GM23338 (cell line): Measurements from ENCODE around the gene CHN1. TPM values are rescaled to one million over a fixed set of nuclear protein-coding genes. Genes with fewer than 3 reads are reported as not detected.

Source experiments
- ATAC-seq: fragments of 200-7000 bp; cut with Tn5 transposase; 3 replicates; pipeline ENCODE4 v1.9.1; 2020
- DNase-seq: peaks from one replicate; pipeline ENCODE4 v3.0.0-alpha.2; 2015; ENCODE audit warnings: low spot score
- H2AFZ ChIP-seq: fragments of 200-600 bp; sonication (generic); 2 replicates; pipeline ENCODE4 v1.8.0; 2016; ENCODE audit warnings: antibody characterized with exemption, mild to moderate bottlenecking, moderate library complexity
- H3F3A ChIP-seq: fragments of 200-600 bp; sonication (generic); replicated peaks from 2 replicates; pipeline ENCODE4 v1.8.0; 2017; ENCODE audit warnings: antibody characterized with exemption, mixed run types, low read depth
- H3K27ac ChIP-seq: fragments of 200-600 bp; sonication (generic); 2 replicates; pipeline ENCODE4 v1.6.1; 2016; ENCODE audit warnings: low read depth
- H3K27me3 ChIP-seq: fragments of 200-600 bp; sonication (generic); 2 replicates; pipeline ENCODE4 v1.8.0; 2016; ENCODE audit warnings: mild to moderate bottlenecking, mixed run types, moderate library complexity; ENCODE audit not compliant: insufficient read depth
- H3K36me3 ChIP-seq: fragments of 200-600 bp; sonication (generic); 2 replicates; pipeline ENCODE4 v1.8.0; 2016; ENCODE audit warnings: mild to moderate bottlenecking; ENCODE audit not compliant: insufficient read depth
- H3K4me1 ChIP-seq: fragments of 200-600 bp; sonication (generic); 2 replicates; pipeline ENCODE4 v1.8.0; 2016; ENCODE audit warnings: mild to moderate bottlenecking, moderate library complexity; ENCODE audit not compliant: insufficient read depth
- H3K4me2 ChIP-seq: fragments of 200-600 bp; sonication (generic); 2 replicates; pipeline ENCODE4 v1.7.1; 2017; ENCODE audit warnings: mixed run types
- H3K4me3 ChIP-seq: fragments of 200-600 bp; sonication (generic); 2 replicates; pipeline ENCODE4 v1.6.1; 2016; ENCODE audit warnings: mixed run types
- H3K79me2 ChIP-seq: fragments of 200-600 bp; sonication (generic); replicated peaks from 2 replicates; pipeline ENCODE4 v1.8.0; 2017; ENCODE audit warnings: mild to moderate bottlenecking; ENCODE audit not compliant: insufficient read depth
- H3K9me2 ChIP-seq: fragments of 200-600 bp; sonication (generic); 2 replicates; pipeline ENCODE4 v1.8.0; 2017; ENCODE audit not compliant: insufficient read depth
- H4K20me1 ChIP-seq: fragments of 200-600 bp; sonication (generic); replicated peaks from 2 replicates; pipeline ENCODE4 v1.8.0; 2017; ENCODE audit warnings: mild to moderate bottlenecking; ENCODE audit not compliant: insufficient read depth
- H3K27ac Mint-ChIP-seq: 2 replicates; pipeline ENCODE4 v1.8.0; 2020; ENCODE audit warnings: inconsistent platforms, mild to moderate bottlenecking, moderate library complexity, mixed read lengths
- H3K27me3 Mint-ChIP-seq: 3 replicates; pipeline ENCODE4 v1.8.0; 2022; ENCODE audit warnings: low read depth, mild to moderate bottlenecking, moderate library complexity, mixed read lengths, inconsistent platforms; ENCODE audit not compliant: insufficient read depth, poor library complexity
- H3K36me3 Mint-ChIP-seq: 3 replicates; pipeline ENCODE4 v1.8.0; 2021; ENCODE audit warnings: low read depth, mild to moderate bottlenecking, inconsistent platforms, moderate library complexity, mixed read lengths
- H3K4me1 Mint-ChIP-seq: 3 replicates; pipeline ENCODE4 v1.8.0; 2020; ENCODE audit warnings: mild to moderate bottlenecking, inconsistent platforms, mixed read lengths
- H3K4me3 Mint-ChIP-seq: 3 replicates; pipeline ENCODE4 v1.8.0; 2021; ENCODE audit warnings: moderate library complexity, mild to moderate bottlenecking, inconsistent platforms, mixed read lengths
- H3K9me3 Mint-ChIP-seq: 3 replicates; pipeline ENCODE4 v1.8.0; 2020; ENCODE audit warnings: moderate library complexity, mild to moderate bottlenecking, inconsistent platforms, mixed read lengths
- CREB1 ChIP-seq: fragments of 250-450 bp; sonication (Bioruptor Pico); IDR thresholded peaks from 2 replicates; pipeline ENCODE4 v1.5.0; 2020; ENCODE audit warnings: low read depth, mild to moderate bottlenecking, moderate library complexity
- CTCF ChIP-seq, 2 experiments: fragments of 200-600 bp in 1 of 2; sonication (generic) in 1 of 2; conservative IDR thresholded peaks; 2 replicates each; pipeline versions ENCODE4 v1.5.1 to v1.6.1; 2016 to 2017; ENCODE audit warnings: antibody characterized with exemption in 2 of 2, low read depth in 2 of 2, mild to moderate bottlenecking in 2 of 2, moderate library complexity in 1 of 2
- ETS1 ChIP-seq: IDR thresholded peaks from 2 replicates; pipeline ENCODE4 v1.6.1; 2016; ENCODE audit warnings: antibody characterized with exemption
- EZH2phosphoT487 ChIP-seq: fragments of 200-600 bp; sonication (generic); IDR thresholded peaks from one replicate; pipeline ENCODE4 v1.8.1; 2018; ENCODE audit warnings: antibody characterized with exemption; ENCODE audit not compliant: unreplicated experiment
- JUNB ChIP-seq: IDR thresholded peaks from one replicate; pipeline ENCODE4 v1.6.1; 2016; ENCODE audit warnings: antibody characterized with exemption; ENCODE audit not compliant: unreplicated experiment
- POLR2AphosphoS5 ChIP-seq: IDR thresholded peaks from 2 replicates; pipeline ENCODE4 v1.6.1; 2016; ENCODE audit warnings: antibody characterized with exemption, low read depth
- STAT1 ChIP-seq: IDR thresholded peaks from one replicate; pipeline ENCODE4 v1.6.1; 2016; ENCODE audit warnings: antibody characterized with exemption; ENCODE audit not compliant: unreplicated experiment
- ZNF114 ChIP-seq: fragments of 250-450 bp; sonication (Bioruptor Pico); IDR thresholded peaks from 2 replicates; pipeline ENCODE4 v1.5.0; 2020; ENCODE audit warnings: mild to moderate bottlenecking, moderate library complexity
- ZNF331 ChIP-seq: fragments of 250-450 bp; sonication (Bioruptor Pico); IDR thresholded peaks from 2 replicates; pipeline ENCODE4 v1.5.0; 2020; ENCODE audit warnings: low read depth, mild to moderate bottlenecking, moderate library complexity
- ZNF462 ChIP-seq: fragments of 250-450 bp; sonication (Bioruptor Pico); IDR thresholded peaks from 2 replicates; pipeline ENCODE4 v1.5.0; 2020; ENCODE audit warnings: mild to moderate bottlenecking, moderate library complexity
- polyA plus RNA-seq: library from polyadenylated mRNA; unstranded; fragments of >200 nt; fragmentation: Nextera tagmentation; extraction: Ambion mirVana; gene quantifications from 2 replicates; pipeline ENCODE4 v1.2.1, GENCODE V29; 2016
- total RNA-seq: library from RNA; depleted of rRNA; stranded (reverse); fragments of >200 nt; shearing (Covaris generic); gene quantifications from 2 replicates; pipeline ENCODE4 v1.2.3, GENCODE V29; 2014

Gene CHN1
- total and polyA plus RNA-seq, 2 experiments from 2014 or later, result 28.1 to 36.5 TPM

- peaks cover 6% of the 10 kb centered on the region; the same call in 2 of the 3 replicates for H3K36me3 Mint-ChIP-seq
- H3K4me1 Mint-ChIP-seq, result peaks cover 44% of the 10 kb centered on the region
- TF ChIP-seq ZNF331 (CRISPR knock-in tag) (no peak), JUNB (no peak), POLR2AphosphoS5 (no peak), ZNF462 (no peak), EZH2phosphoT487 (no peak), ETS1 (no peak), STAT1 (no peak), CTCF (conservative IDR thresholded peaks at IDR 0.05; ENCODE audit: low read depth in 2 of 2) (no peak), ZNF114 (CRISPR knock-in tag) (no peak), CREB1 (CRISPR knock-in tag) (no peak)
- no peak overlapping the region for H2AFZ ChIP-seq
- no peaks in the 10 kb centered on the region for H3K9me3 Mint-ChIP-seq
- H3F3A ChIP-seq, result no peaks in the 10 kb centered on the region
- no peaks in the 10 kb centered on the region for H3K27me3 ChIP-seq
- peak overlapping the region; percentile 43 for H3K27ac Mint-ChIP-seq
- peak overlapping the region; percentile 31 for H3K4me2 ChIP-seq
- no peaks in the 10 kb centered on the region for H3K79me2 ChIP-seq
- peaks cover 47% of the 10 kb centered on the region for H3K4me1 ChIP-seq
- ATAC-seq (peak; percentile 80), DNase-seq (no peak)
- H3K27ac ChIP-seq, result peak overlapping the region; percentile 24
- no peak overlapping the region for H3K4me3 ChIP-seq
- H3K9me2 ChIP-seq, result no peaks in the 10 kb centered on the region
- H3K36me3 ChIP-seq, result no peaks in the 10 kb centered on the region
- H4K20me1 ChIP-seq, result no peaks in the 10 kb centered on the region
- peaks cover 2% of the 10 kb centered on the region for H3K27me3 Mint-ChIP-seq
- no peak overlapping the region for H3K4me3 Mint-ChIP-seq
Observed at GRCh38 chr2:174881678-174882077, 123.5 kb downstream of the CHN1 start.
